SK-N-MC (cell line): ENCODE measurements around the gene ZNF236.
"Not testable (repeated sequence)": the region's sequence is repeated elsewhere in the genome, so short reads cannot be mapped to it uniquely, and the experiment has no call there.

Experiments
- DNase-seq: peaks from one replicate; pipeline ENCODE4 v3.0.0-alpha.2; 2011; ENCODE audit warnings: low read depth, low spot score
- H3K27ac ChIP-seq: fragments of 200-600 bp; sonication (generic); 2 replicates; pipeline ENCODE4 v1.5.1; 2016; ENCODE audit warnings: mixed run types
- H3K36me3 ChIP-seq: fragments of 200-600 bp; sonication (generic); 2 replicates; pipeline ENCODE4 v1.6.1; 2017; ENCODE audit warnings: antibody characterized with exemption, low read length, mixed read lengths; ENCODE audit not compliant: insufficient read depth
- H3K4me3 ChIP-seq: fragments of 200-600 bp; sonication (generic); 2 replicates; pipeline ENCODE4 v1.5.1; 2016
- H3K9ac ChIP-seq: fragments of 200-600 bp; sonication (generic); 2 replicates; pipeline ENCODE4 v1.8.0; 2017; ENCODE audit warnings: mixed run types, mixed read lengths; ENCODE audit not compliant: insufficient read length
- H3K9me3 ChIP-seq: fragments of 200-600 bp; sonication (generic); 2 replicates; pipeline ENCODE4 v1.6.1; 2017; ENCODE audit warnings: low read depth, mild to moderate bottlenecking, antibody characterized with exemption, low read length, moderate library complexity, mixed read lengths
- EZH2 ChIP-seq: fragments of 200-600 bp; sonication (generic); IDR thresholded peaks from one replicate; pipeline ENCODE4 v1.6.1; 2017; ENCODE audit warnings: antibody characterized with exemption
- FOXP2 ChIP-seq: optimal IDR thresholded peaks from 2 replicates; pipeline ENCODE3; 2011; ENCODE audit warnings: mild to moderate bottlenecking, moderate library complexity; ENCODE audit not compliant: insufficient read depth; ENCODE audit errors: extremely low read length, control extremely low read depth
- POLR2AphosphoS5 ChIP-seq: IDR thresholded peaks from 2 replicates; pipeline ENCODE4 v1.6.1; 2012; ENCODE audit warnings: mild to moderate bottlenecking, low read depth, low read length, borderline replicate concordance

ZNF236 gene

DNA sequence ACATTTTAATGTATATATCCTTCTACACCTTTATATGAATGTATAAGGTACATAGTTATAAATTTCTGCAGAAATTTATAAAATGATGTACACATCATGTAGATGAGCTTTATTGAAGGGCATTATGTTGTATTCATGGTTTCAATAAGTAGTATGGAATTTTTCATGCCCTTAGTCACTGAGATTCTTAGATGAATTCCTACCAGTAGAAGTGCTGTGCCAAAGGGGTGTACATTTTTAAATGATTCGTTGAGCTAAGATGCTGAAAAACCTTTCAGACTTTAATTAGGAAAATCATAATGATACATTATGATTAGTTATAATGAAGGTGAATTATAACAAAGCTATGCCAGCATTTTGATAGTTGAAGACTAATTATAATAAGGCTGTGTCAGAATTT, 115.2 kb downstream of the ZNF236 start:
- H3K9me3 ChIP-seq: no peaks in the 10 kb centered on the region
- peaks cover 12% of the 10 kb centered on the region for H3K36me3 ChIP-seq
- no peak overlapping the region for H3K27ac ChIP-seq
- DNase-seq: no peak
- no peak overlapping the region for H3K4me3 ChIP-seq
- H3K9ac ChIP-seq: no peak overlapping the region
- TF ChIP-seq EZH2: no peak
- TF ChIP-seq FOXP2: no peak
- no peak for TF ChIP-seq POLR2AphosphoS5

DNA sequence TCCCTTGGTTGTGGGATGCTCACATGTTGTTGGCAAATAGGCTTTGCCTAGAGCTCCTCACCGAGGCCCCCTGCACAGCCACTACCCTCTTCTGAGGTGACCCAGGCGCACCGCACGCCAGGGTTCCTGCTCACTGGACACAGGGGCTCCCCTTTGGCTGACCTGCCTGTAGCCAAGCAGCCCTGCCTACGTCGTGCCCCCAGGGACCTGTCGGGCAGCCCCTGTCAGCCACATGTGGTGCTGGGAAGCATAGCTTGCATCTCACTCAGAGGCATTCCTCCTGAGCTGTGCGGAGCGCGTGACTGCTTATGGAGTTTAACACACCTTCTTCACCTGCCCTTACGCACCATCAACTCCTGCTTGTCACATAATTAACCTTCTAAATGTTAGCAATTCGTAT, 116.3 kb downstream of the ZNF236 start:
- H3K4me3 ChIP-seq: no peak overlapping the region
- H3K9ac ChIP-seq: no peak overlapping the region
- peaks cover 11% of the 10 kb centered on the region for H3K36me3 ChIP-seq
- H3K27ac ChIP-seq: no peak overlapping the region
- DNase-seq: no peak
- no peaks in the 10 kb centered on the region for H3K9me3 ChIP-seq
- TF ChIP-seq FOXP2 (no peak), EZH2 (no peak), POLR2AphosphoS5 (no peak)

DNA sequence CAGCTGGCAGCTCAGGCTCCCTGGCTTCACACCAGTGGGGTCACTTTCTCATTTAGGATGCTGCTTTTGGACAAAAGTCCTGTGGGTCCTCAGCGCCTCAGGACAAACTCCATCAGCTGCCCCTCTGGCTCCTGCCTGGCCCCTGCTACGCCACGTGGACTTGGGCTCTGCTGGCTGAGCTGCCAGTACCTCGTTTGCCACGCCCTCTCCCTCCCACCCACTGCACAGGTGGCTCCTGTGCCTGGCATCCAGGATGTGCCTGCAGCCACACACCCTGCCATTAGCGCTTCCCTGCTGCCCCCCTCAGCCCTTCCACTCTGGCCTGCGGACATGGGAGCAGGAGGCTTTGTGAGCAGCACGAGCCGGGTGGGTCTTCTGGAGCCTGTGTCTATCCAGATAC, 118.9 kb downstream of the ZNF236 start:
- no peak for DNase-seq
- no peak overlapping the region for H3K9ac ChIP-seq
- H3K36me3 ChIP-seq: peaks cover 11% of the 10 kb centered on the region
- TF ChIP-seq FOXP2 (no peak), POLR2AphosphoS5 (no peak), EZH2 (no peak)
- H3K27ac ChIP-seq: no peak overlapping the region
- H3K4me3 ChIP-seq: no peak overlapping the region
- H3K9me3 ChIP-seq: no peaks in the 10 kb centered on the region

DNA sequence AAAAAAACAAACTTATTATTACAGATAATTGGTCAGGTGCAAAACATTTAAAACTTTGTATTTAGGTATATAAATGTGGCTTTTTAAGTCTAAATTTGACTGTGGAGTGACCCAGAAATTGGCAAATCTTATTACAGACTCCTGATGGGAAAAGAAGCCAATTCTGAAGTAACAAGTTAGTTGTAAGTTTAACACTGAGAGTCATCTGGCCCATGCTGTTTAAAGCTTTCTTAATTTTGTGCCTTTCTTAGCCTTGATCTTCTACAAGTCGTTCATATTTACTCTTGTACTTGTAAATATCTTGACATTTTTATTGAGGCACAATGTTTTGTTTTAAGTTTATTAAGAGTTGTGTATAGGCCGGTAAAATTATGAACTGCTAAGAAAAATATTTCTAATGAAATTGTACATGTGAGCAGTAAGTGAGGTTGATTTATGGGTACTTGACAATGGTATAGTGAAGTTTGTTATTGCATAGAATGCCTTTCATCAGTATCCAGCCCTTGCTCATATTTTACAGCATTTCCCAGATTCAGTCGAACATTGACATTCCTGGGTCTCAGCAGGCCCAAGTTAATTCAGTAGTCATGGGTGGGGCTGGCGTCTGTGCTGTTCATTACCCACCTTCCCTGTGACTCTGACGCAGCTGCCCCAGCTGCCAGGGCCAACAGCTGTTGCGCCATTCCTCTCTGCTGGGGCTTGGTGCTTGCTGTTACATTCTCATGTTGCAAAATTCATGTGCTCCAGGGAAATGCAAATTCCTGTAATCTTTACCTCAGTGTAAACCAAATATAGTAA, 121.4 kb downstream of the ZNF236 start:
- Histone ChIP-seq H3K27ac (peak overlapping the region; percentile 11; the same call in 1 of the 2 replicates), H3K9me3 (no peaks in the 10 kb centered on the region), H3K36me3 (peaks cover 2% of the 10 kb centered on the region; the same call in 1 of the 2 replicates), H3K9ac (no peak overlapping the region), H3K4me3 (no peak overlapping the region)
- no peak for DNase-seq
- TF ChIP-seq FOXP2: no peak
- no peak for TF ChIP-seq POLR2AphosphoS5
- no peak for TF ChIP-seq EZH2

DNA sequence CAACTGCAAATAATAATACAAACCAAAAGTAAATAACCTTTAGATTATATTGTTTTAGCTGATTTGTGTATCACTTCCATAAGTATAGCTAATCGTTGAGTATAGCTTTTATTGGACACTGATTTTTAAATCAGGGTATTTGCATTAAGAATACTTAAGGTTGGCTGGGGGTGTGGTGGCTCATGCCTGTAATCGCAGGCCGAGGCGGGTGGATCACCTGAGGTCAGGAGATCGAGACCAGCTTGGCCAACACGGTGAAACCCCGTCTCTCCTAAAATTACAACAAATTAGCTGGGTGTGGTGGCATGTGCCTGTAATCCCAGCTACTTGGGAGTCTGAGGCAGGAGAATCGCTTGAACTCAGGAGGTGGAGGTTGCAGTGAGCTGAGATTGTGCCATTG, 122.0 kb downstream of the ZNF236 start:
- not testable (repeated sequence) for H3K4me3 ChIP-seq, H3K9me3 ChIP-seq, H3K9ac ChIP-seq, H3K36me3 ChIP-seq, DNase-seq, H3K27ac ChIP-seq

DNA sequence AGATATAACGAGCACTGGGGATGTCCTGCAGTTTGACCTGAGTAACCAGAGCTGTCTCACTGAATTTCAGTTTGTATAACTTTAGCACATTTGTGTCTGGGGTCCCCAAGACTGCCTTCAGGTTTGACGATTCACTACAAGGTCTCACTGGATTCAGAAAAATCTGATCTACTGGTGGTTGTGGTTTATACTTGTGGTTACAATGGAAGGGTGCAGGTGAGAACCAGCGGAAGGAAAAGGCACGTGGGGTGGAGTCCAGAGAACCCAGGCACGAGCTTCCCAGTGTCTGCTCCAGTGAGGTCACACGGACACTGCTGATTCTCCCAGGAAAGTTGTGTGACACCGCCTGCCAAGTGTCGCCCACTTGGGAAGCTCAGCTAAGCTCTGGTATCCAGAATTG, 126.0 kb downstream of the ZNF236 start:
- Histone ChIP-seq H3K9me3 (no peaks in the 10 kb centered on the region), H3K36me3 (peaks cover 4% of the 10 kb centered on the region; the same call in 1 of the 2 replicates), H3K27ac (no peak overlapping the region), H3K4me3 (no peak overlapping the region), H3K9ac (no peak overlapping the region)
- DNase-seq: no peak
- TF ChIP-seq EZH2: no peak
- TF ChIP-seq POLR2AphosphoS5: no peak
- TF ChIP-seq FOXP2: no peak

DNA sequence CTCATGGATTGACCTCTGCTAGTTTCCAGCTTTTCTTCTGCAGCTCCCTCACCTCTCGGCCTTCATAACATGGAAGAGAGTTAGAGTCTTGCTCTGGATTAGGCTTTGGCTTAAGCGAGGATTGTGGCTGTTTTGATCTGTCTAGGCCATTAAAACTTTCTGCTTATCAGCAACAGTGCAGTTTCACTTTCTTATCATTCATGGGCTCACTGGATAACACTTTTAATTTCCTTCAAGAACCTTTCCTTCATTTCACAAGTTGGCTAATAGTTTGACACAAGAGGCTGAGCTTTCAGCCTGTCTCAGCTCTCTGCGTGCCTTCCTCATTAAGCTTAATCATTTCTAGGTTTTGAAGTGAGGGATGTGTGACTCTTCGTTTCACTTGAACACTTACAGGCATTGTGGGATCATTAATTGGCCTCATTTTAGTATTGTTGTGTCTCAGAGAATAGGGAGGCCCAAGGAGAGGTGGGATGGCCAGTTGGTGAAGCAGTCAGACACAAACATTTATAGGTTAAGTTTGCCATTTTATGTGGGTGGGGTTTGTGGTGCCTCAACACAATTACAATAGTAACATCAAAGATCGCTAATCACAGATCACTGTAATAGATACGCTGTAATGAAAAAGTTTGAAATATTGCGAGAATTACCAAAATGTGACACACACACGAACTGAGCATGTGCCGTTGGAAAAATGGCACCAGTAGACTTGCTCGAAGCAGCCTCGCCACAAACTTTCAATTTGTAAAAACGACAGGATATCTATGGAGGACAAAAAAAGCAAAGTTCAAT, 129.3 kb downstream of the ZNF236 start:
- peaks cover 4% of the 10 kb centered on the region; the same call in 1 of the 2 replicates for H3K36me3 ChIP-seq

DNA sequence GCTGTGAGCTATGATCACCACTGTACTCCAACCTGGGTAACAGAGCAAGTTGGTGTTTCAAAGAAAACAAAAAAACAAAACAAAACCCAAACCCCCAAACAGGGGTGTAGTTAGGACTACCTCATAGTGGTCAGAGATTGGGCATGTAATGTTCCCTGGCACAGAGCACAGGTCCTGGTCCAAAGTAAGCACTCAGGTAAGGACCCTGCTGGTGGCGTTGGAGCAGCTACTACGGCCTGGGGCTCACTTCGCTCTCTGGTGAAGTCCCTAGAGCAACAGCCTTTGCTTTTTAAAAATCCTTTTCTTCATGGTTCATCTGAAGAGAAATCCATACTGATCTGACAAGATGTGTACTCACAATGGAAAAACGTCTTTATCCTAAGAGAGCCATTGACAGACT, 130.4 kb downstream of the ZNF236 start:
- H3K9ac ChIP-seq: no peak overlapping the region
- H3K4me3 ChIP-seq: no peak overlapping the region
- H3K9me3 ChIP-seq: no peaks in the 10 kb centered on the region
- DNase-seq: no peak
- no peak for TF ChIP-seq FOXP2
- no peak for TF ChIP-seq POLR2AphosphoS5
- TF ChIP-seq EZH2: no peak
- peaks cover 4% of the 10 kb centered on the region; the same call in 1 of the 2 replicates for H3K36me3 ChIP-seq
- H3K27ac ChIP-seq: no peak overlapping the region

More for the DNA sequence above, 129.3 kb downstream of the ZNF236 start:
- DNase-seq: no peak
- TF ChIP-seq EZH2 (no peak), POLR2AphosphoS5 (no peak), FOXP2 (no peak)
- Histone ChIP-seq H3K9me3 (no peaks in the 10 kb centered on the region), H3K9ac (no peak overlapping the region), H3K4me3 (no peak overlapping the region), H3K27ac (no peak overlapping the region)

DNA sequence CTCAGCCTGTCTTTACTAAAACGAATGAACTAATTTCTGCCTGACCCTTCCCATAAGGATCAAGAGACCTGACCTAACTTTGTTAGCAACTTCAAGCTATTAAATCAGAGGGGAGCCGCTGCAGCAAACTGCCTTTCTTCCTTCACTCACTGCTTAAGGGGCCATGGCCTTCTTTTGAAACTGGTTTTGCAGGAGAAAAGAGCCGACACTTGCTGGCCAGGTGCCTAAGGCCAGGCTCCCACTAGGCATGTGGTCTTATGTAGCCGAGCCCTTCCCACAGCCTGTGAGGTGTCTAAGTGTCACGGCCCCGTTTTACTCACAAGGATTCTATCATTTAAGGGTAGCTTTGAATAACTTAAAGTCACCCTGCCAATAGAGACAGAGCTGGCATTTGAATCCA, 130.8 kb downstream of the ZNF236 start:
- peaks cover 4% of the 10 kb centered on the region; the same call in 1 of the 2 replicates for H3K36me3 ChIP-seq
- H3K4me3 ChIP-seq: no peak overlapping the region
- TF ChIP-seq EZH2: no peak
- no peak for TF ChIP-seq POLR2AphosphoS5
- no peak for TF ChIP-seq FOXP2
- no peaks in the 10 kb centered on the region for H3K9me3 ChIP-seq
- DNase-seq: no peak
- no peak overlapping the region for H3K9ac ChIP-seq
- H3K27ac ChIP-seq: no peak overlapping the region
